CD4-positive, alpha-beta memory T cell (primary cell): ENCODE data around the gene ECE1. TPM values are rescaled to one million over a fixed set of nuclear protein-coding genes. Genes with fewer than 3 reads are reported as not detected.

Experiments
- CTCF ChIA-PET: fragments of 350-600 bp; sonication (Branson Sonifier 250); formaldehyde crosslinking; loops from one replicate; lab custom pipeline; 2021; ENCODE audit warnings: inconsistent platforms; ENCODE audit not compliant: partially characterized antibody; lab: Charles Lee
- POLR2A ChIA-PET: fragments of 350-600 bp; sonication (Branson Sonifier 250); formaldehyde crosslinking; loops from one replicate; lab custom pipeline; 2021; ENCODE audit not compliant: partially characterized antibody; lab: Charles Lee
- DNase-seq, 5 donors: peaks; one replicate each; pipeline versions ENCODE4 v3.0.0 to v3.0.0-alpha.2; 2020 to 2022; ENCODE audit warnings: mixed read lengths in 1 of 5
- H3K27ac ChIP-seq: one replicate; pipeline ENCODE4 v1.7.0; 2013; ENCODE audit warnings: low read depth, low read length
- H3K27me3 ChIP-seq: 2 replicates; pipeline ENCODE4 v1.7.0; 2013; ENCODE audit warnings: mild to moderate bottlenecking, low read length, moderate library complexity; ENCODE audit not compliant: insufficient read depth
- H3K36me3 ChIP-seq: 2 replicates; pipeline ENCODE4 v1.7.0; 2013; ENCODE audit warnings: mild to moderate bottlenecking, low read length, moderate library complexity; ENCODE audit not compliant: insufficient read depth
- H3K4me1 ChIP-seq: 2 replicates; pipeline ENCODE4 v1.7.0; 2013; ENCODE audit warnings: mild to moderate bottlenecking, low read length, moderate library complexity; ENCODE audit not compliant: insufficient read depth
- H3K4me3 ChIP-seq, 2 donors: one replicate each; pipeline ENCODE4 v1.7.0; 2013; ENCODE audit warnings: low read length in 2 of 2, mild to moderate bottlenecking in 1 of 2
- H3K9me3 ChIP-seq, 2 donors: one replicate each; pipeline ENCODE4 v1.7.0; 2013; ENCODE audit warnings: low read length in 2 of 2, control low read depth in 1 of 2; ENCODE audit not compliant: control insufficient read depth in 1 of 2
- H3K27ac Mint-ChIP-seq, 7 donors: one replicate each; pipeline ENCODE4 v1.8.0; 2020 to 2021; ENCODE audit warnings: mixed read lengths in 7 of 7, mild to moderate bottlenecking in 6 of 7, inconsistent platforms in 3 of 7, moderate library complexity in 3 of 7
- H3K27me3 Mint-ChIP-seq, 2 donors: one replicate each; pipeline ENCODE4 v1.8.0; 2020 to 2021; ENCODE audit warnings: mixed read lengths in 2 of 2
- H3K36me3 Mint-ChIP-seq, 2 donors: one replicate each; pipeline ENCODE4 v1.8.0; 2020 to 2021; ENCODE audit warnings: mixed read lengths in 2 of 2, inconsistent platforms in 1 of 2, mild to moderate bottlenecking in 1 of 2
- H3K4me1 Mint-ChIP-seq, 4 donors: one replicate each; pipeline ENCODE4 v1.8.0; 2020 to 2021; ENCODE audit warnings: mixed read lengths in 4 of 4, mild to moderate bottlenecking in 1 of 4
- H3K4me3 Mint-ChIP-seq, 8 donors: one replicate each; pipeline ENCODE4 v1.8.0; 2020 to 2021; ENCODE audit warnings: mixed read lengths in 8 of 8, mild to moderate bottlenecking in 7 of 8, moderate library complexity in 6 of 8, inconsistent platforms in 3 of 8
- H3K9me3 Mint-ChIP-seq, 8 donors: one replicate each; pipeline ENCODE4 v1.8.0; 2020 to 2021; ENCODE audit warnings: mixed read lengths in 8 of 8, mild to moderate bottlenecking in 5 of 8, inconsistent platforms in 3 of 8, moderate library complexity in 1 of 8
- intact Hi-C: fragments of 100-400 bp; cut with micrococcal nuclease; formaldehyde crosslinking; loops from one replicate; pipeline ENCODE4 v1.15.1; 2023
- polyA plus RNA-seq, 2 donors: library from polyadenylated mRNA; unstranded; fragments of 300-500 nt; fragmentation: Illumina TruSeq; gene quantifications; one replicate each; pipeline ENCODE4 v1.2.3, GENCODE V29; 2021
- total RNA-seq, 2 experiments: library from RNA; stranded (reverse); gene quantifications; one replicate each; pipeline ENCODE4 v1.2.3, GENCODE V29; 2021

The ECE1 gene
- total and polyA plus RNA-seq, 4 experiments from 2014 or later: 10.0 to 104 (median 75.6) TPM

DNA sequence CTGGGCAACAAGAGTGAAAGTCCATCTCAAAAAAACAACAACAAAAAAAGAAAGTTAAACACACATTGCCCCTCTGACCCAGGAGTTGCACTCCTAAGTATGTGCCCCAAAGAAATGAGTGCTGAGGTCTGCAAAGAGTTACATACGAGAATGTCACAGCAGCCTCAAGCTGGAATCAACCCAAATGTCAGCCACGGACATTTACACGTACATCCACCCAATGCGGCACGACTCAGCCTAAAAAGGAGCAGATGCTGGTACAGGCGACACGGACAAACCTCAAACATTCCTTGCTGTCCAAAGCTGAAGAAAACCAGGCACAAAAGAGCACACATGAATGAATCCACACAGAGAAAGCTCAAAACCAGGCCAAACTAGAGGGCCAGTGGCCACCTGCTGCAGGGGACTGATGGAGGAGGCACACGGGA, 46.8 kb upstream of the ECE1 start:
- Mint-ChIP-seq H3K27ac (peak overlapping the region in 6 of 7 donors; percentile 1 to 77 (median 40)), H3K4me1 (peaks cover 59 to 98% (median 83%) of the 10 kb centered on the region in 4 donors), H3K27me3 (no peaks in the 10 kb centered on the region), H3K4me3 (peak overlapping the region in 1 of 8 donors; percentile 26), H3K36me3 (peaks cover 6% of the 10 kb centered on the region in 2 donors), H3K9me3 (no peaks in the 10 kb centered on the region)
- ChIA-PET POLR2A (interaction anchor here (1.2 to 11.8 kb wide), 6 partner anchors 7 to 57 kb away, joined by 3 to 267 read pairs (median 16); partner anchors contain the start of gene ECE1), CTCF (interaction anchor here (1.0 to 8.1 kb wide), 9 partner anchors 8 to 104 kb away, joined by 3 to 100 read pairs (median 16); no protein-coding TSS in a partner anchor)
- H3K4me3 ChIP-seq: no peak overlapping the region
- no peak overlapping the region for H3K27ac ChIP-seq
- peaks cover 94% of the 10 kb centered on the region for H3K4me1 ChIP-seq
- DNase-seq: no peak
- no peaks in the 10 kb centered on the region for H3K27me3 ChIP-seq
- H3K36me3 ChIP-seq: peaks cover 4% of the 10 kb centered on the region
- H3K9me3 ChIP-seq: no peaks in the 10 kb centered on the region
- intact Hi-C loops: no loop called here

DNA sequence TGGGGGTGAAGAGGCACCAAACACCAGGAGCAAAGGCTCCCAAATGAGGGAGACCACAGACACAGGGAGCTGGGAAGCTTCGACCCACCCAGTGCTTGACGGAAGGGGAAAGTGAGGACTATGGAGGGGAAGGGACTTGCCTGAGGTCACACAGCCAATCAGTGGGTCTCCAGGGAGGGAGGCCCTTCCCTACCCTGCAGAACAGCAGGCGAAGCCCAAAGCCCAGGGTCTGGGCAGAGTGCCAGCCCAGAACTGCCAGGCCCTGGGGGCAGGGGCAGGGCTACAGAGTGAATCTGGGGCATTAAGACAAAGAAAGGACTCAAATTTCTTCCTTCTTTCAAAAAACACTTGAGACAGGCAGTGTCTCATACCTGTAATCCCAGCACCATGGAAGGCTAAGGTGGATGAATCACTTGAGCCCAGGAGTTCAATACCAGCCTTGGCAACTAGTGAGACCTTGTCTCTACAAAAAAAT, 45.5 kb upstream of the ECE1 start:
- Mint-ChIP-seq H3K4me1 (peaks cover 57 to 98% (median 79%) of the 10 kb centered on the region in 4 donors), H3K27ac (peak overlapping the region; percentile 89 to 99 (median 98)), H3K4me3 (peak overlapping the region in 7 of 8 donors; percentile 35 to 94 (median 91)), H3K27me3 (no peaks in the 10 kb centered on the region), H3K36me3 (peaks cover 0 to 5% of the 10 kb centered on the region in 2 donors), H3K9me3 (no peaks in the 10 kb centered on the region)
- no peaks in the 10 kb centered on the region for H3K27me3 ChIP-seq
- POLR2A ChIA-PET: interaction anchor here (2.5 to 11.8 kb wide), 5 partner anchors 9 to 56 kb away, joined by 8 to 267 read pairs (median 52); partner anchors contain the start of gene ECE1
- no peak for DNase-seq
- peak overlapping the region in 1 of 2 donors; percentile 44 for H3K4me3 ChIP-seq
- peak overlapping the region; percentile 82 for H3K27ac ChIP-seq
- H3K36me3 ChIP-seq: peaks cover 5% of the 10 kb centered on the region
- CTCF ChIA-PET: interaction anchor here (0.9 to 8.1 kb wide), 15 partner anchors 9 to 103 kb away, joined by 3 to 100 read pairs (median 5); partner anchors contain the start of gene ECE1
- H3K9me3 ChIP-seq: no peaks in the 10 kb centered on the region
- peaks cover 92% of the 10 kb centered on the region for H3K4me1 ChIP-seq
- intact Hi-C loops: loop anchor here (2.0 kb wide), 1 partner anchor 55 kb away; no protein-coding TSS in a partner anchor

DNA sequence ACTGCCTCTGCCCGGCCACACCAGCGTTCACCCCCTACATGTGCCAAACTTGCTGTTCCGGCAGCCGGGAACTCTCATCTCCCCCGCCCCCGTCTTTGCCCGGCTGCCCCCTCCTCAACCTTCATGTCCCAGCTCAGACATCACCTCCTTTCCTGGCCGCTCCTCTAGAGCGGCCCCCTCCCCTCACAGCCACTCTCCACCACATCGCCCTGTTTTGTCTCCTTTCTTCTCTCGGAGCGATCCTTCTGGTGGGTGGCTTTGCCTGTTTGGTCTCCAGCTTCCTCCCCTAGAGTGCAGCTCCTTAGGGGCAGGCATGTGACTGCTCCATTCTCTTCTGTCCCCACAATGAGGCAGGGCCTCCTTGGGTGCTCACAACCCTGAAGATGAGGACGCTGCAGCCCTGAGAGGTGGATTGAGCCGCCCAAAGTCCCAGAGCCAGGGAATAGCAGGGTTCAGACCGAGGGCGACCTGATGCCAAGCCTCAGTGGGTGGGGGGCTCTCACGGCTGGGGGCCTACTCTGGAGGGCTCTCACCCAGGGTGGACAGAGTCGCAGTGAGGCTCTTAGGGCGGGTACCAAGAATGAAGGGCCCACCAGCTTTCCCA, 44.9 kb upstream of the ECE1 start:
- Histone ChIP-seq H3K27me3 (no peaks in the 10 kb centered on the region), H3K9me3 (no peaks in the 10 kb centered on the region), H3K4me1 (peaks cover 94% of the 10 kb centered on the region), H3K4me3 (peak overlapping the region; percentile 17 to 44), H3K36me3 (peaks cover 6% of the 10 kb centered on the region), H3K27ac (peak overlapping the region; percentile 82)
- Mint-ChIP-seq H3K9me3 (no peaks in the 10 kb centered on the region), H3K4me3 (peak overlapping the region; percentile 80 to 94 (median 90)), H3K27ac (peak overlapping the region; percentile 92 to 99 (median 98)), H3K27me3 (no peaks in the 10 kb centered on the region), H3K4me1 (peaks cover 59 to 99% (median 82%) of the 10 kb centered on the region in 4 donors), H3K36me3 (peaks cover 0 to 5% of the 10 kb centered on the region in 2 donors)
- intact Hi-C loops: loop anchor here (2.0 kb wide), 1 partner anchor 54 kb away; no protein-coding TSS in a partner anchor
- ChIA-PET CTCF (interaction anchor here (0.6 to 8.1 kb wide), 15 partner anchors 10 to 612 kb away, joined by 3 to 100 read pairs (median 5); partner anchors contain the start of gene ECE1), POLR2A (interaction anchor here (0.6 to 11.8 kb wide), 6 partner anchors 9 to 247 kb away, joined by 3 to 267 read pairs (median 33); partner anchors contain the start of gene ECE1)
- DNase-seq: no peak

DNA sequence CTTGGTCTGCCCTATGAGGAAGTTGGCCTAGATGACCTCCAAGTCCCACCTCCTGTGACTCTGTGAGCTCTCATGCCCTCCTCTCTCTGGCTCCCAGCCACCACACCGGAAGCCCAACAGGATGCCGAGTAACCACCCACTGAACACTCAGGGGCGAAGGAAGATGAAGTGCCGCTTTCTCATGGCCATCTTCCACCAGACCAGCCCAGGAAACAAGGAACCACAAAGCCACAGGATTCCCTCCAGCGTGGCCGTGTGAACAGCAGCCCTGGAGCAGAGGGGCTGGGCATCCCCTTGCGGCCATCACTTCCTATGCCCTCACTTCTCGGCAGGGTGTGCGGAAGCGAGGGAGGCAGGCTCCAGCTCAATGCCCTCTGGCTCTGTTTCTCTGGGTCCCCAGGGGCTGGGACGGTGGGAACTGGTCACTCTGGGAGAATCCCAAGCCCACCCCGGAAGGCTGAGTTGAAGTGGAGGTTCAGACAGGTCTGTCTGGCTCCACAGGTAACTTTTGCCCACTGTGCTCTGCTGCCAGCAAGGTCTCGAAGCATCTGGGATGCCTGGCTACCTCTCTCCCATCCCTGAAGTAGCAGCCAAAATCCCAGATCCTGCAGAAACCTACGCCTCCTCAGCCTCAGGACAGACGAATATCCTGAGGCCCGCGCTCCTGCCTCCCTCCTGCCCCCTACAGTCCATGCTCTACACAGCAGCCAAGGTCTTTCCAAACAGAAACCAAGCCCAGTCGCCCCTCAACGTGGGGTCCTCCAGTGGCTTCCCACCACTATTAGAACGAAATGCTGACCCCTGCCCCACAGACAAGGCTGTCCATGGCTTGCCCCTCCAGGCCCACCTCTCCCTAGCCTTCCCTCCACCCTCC, 44.2 kb upstream of the ECE1 start:
- H3K4me1 Mint-ChIP-seq: peaks cover 62 to 98% (median 81%) of the 10 kb centered on the region in 4 donors
- peak overlapping the region; percentile 92 to 99 (median 98) for H3K27ac Mint-ChIP-seq
- no peaks in the 10 kb centered on the region for H3K9me3 Mint-ChIP-seq
- H3K27me3 Mint-ChIP-seq: no peaks in the 10 kb centered on the region
- DNase-seq: peak; percentile 87 to 93 (median 89)
- H3K27ac ChIP-seq: peak overlapping the region; percentile 82
- peak overlapping the region; percentile 80 to 94 (median 90) for H3K4me3 Mint-ChIP-seq
- H3K4me1 ChIP-seq: peaks cover 94% of the 10 kb centered on the region
- ChIA-PET POLR2A (interaction anchor here (0.6 to 11.8 kb wide), 17 partner anchors 10 to 690 kb away, joined by 3 to 267 read pairs (median 7); partner anchors contain the start of gene ECE1), CTCF (interaction anchor here (0.9 to 8.1 kb wide), 18 partner anchors 11 to 103 kb away, joined by 3 to 100 read pairs (median 6); partner anchors contain the start of gene ECE1)
- H3K36me3 ChIP-seq: peaks cover 3% of the 10 kb centered on the region
- no peaks in the 10 kb centered on the region for H3K27me3 ChIP-seq
- H3K4me3 ChIP-seq: peak overlapping the region; percentile 17 to 44
- H3K36me3 Mint-ChIP-seq: peaks cover 0 to 10% of the 10 kb centered on the region in 2 donors
- H3K9me3 ChIP-seq: no peaks in the 10 kb centered on the region
- intact Hi-C loops: loop anchor here (1.0 to 2.0 kb wide), 7 partner anchors 9 to 79 kb away; no protein-coding TSS in a partner anchor

DNA sequence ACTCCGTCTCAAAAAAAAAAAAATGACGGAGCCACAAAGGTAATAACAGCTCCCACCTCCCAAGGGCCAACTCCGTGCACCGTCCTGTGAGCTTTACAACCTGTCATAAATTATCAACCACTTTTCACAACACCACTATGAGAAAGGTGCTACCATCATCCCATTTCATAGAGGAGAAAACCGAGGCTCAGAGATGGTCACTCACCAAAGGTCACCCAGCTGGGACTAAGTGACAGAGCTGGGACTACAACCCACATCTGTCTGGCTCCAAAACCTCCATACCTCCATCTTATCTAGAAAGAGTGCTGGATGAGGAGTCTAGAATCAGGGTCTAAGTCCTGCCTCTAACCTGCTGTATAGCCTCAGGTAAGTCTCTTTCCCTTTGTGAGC, 43.6 kb upstream of the ECE1 start:
- intact Hi-C loops: loop anchor here (1.0 to 2.0 kb wide), 7 partner anchors 9 to 79 kb away; no protein-coding TSS in a partner anchor
- H3K4me1 Mint-ChIP-seq: peaks cover 65 to 98% (median 82%) of the 10 kb centered on the region in 4 donors
- Histone ChIP-seq H3K27ac (peak overlapping the region; percentile 82), H3K4me3 (no peak overlapping the region), H3K9me3 (no peaks in the 10 kb centered on the region), H3K4me1 (peaks cover 94% of the 10 kb centered on the region), H3K36me3 (peaks cover 3% of the 10 kb centered on the region), H3K27me3 (no peaks in the 10 kb centered on the region)
- H3K4me3 Mint-ChIP-seq: peak overlapping the region; percentile 80 to 94 (median 90)
- peak overlapping the region; percentile 92 to 99 (median 98) for H3K27ac Mint-ChIP-seq
- CTCF ChIA-PET: interaction anchor here (0.9 to 8.1 kb wide), 16 partner anchors 11 to 102 kb away, joined by 3 to 100 read pairs (median 8); partner anchors contain the start of gene ECE1
- no peak for DNase-seq
- H3K27me3 Mint-ChIP-seq: no peaks in the 10 kb centered on the region
- H3K9me3 Mint-ChIP-seq: no peaks in the 10 kb centered on the region
- POLR2A ChIA-PET: interaction anchor here (0.7 to 11.8 kb wide), 17 partner anchors 10 to 691 kb away, joined by 3 to 267 read pairs (median 7); partner anchors contain the start of genes ECE1 and HP1BP3
- H3K36me3 Mint-ChIP-seq: peaks cover 0 to 13% of the 10 kb centered on the region in 2 donors
